Type B pancreatic cell (in vitro differentiated cells): Measurements from ENCODE around the gene HSD3B7. TPM values are rescaled to one million over a fixed set of nuclear protein-coding genes. Genes with fewer than 3 reads are reported as not detected.

Source experiments
- DNase-seq: peaks from one replicate; pipeline ENCODE4 v3.0.0; 2021; ENCODE audit warnings: mixed read lengths; ENCODE audit not compliant: unreplicated experiment; ENCODE audit errors: extremely low spot score
- H3K27ac Mint-ChIP-seq: 2 replicates; pipeline ENCODE4 v1.8.0; 2021; ENCODE audit warnings: mild to moderate bottlenecking, mixed read lengths
- H3K27me3 Mint-ChIP-seq: 2 replicates; pipeline ENCODE4 v1.8.0; 2021; ENCODE audit warnings: mixed read lengths
- H3K36me3 Mint-ChIP-seq: 2 replicates; pipeline ENCODE4 v1.8.0; 2021; ENCODE audit warnings: mixed read lengths
- H3K4me1 Mint-ChIP-seq: one replicate; pipeline ENCODE4 v1.8.0; 2021; ENCODE audit warnings: mixed read lengths; ENCODE audit not compliant: unreplicated experiment
- H3K4me3 Mint-ChIP-seq: 2 replicates; pipeline ENCODE4 v1.8.0; 2021; ENCODE audit warnings: mild to moderate bottlenecking, mixed read lengths
- H3K9me3 Mint-ChIP-seq: 2 replicates; pipeline ENCODE4 v1.8.0; 2021; ENCODE audit warnings: mixed read lengths
- total RNA-seq: library from RNA; stranded (reverse); gene quantifications from 2 replicates; pipeline ENCODE4 v1.2.1, GENCODE V29; 2021; ENCODE audit warnings: low replicate concordance
- TF ChIP-seq, protein P1 (sequence below): fragments of 200-600 bp; sonication (generic); conservative IDR thresholded peaks from 2 replicates; pipeline ENCODE4 v1.5.0; 2021; ENCODE audit warnings: antibody characterized with exemption, mild to moderate bottlenecking

HSD3B7 gene
- total RNA-seq, 1 donor from 2014 or later, result 5.8 TPM

DNA sequence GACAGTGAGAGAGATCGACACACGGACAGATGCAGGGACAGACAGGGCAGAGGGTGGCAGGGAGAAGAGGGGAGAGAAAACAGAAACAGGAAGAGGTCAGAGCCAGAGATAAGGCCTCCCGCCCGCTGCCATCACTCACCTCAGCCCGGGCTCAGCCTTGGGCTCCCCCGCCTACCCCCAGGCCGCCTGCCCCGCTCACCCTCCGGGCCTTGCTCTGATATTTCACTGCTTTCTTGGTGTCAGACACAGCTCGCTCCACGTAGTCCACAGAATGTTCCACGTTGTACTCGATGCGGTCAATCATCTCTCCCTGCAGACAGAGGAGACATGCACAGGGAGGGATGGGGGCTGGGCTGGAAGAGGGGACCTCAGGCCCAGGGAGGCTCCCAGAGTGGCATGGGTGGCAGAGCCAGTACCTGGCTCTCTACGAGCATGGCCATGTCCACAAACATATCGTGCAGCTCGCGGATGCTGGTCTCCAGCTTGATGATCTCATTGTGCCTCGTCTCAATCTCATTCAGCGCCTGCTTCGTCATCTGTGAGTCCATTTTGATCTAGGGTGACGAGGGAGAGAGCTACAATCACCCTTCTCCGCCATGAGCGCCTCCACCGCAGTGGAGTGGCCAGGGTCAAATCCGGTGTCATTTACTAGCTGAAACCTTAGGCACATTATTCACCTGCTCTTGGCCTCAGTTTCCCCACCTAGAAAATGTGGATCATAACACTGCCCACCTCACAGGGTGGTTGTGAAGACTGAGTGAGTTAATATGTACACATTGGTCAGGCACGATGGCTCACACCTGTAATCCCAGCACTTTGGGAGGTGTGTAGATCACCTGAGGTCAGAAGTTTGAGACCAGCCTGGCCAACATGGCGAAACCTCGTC lies 8.2 kb downstream of the HSD3B7 start:
- DNase-seq, result no peak
- TF ChIP-seq, protein P1, sequence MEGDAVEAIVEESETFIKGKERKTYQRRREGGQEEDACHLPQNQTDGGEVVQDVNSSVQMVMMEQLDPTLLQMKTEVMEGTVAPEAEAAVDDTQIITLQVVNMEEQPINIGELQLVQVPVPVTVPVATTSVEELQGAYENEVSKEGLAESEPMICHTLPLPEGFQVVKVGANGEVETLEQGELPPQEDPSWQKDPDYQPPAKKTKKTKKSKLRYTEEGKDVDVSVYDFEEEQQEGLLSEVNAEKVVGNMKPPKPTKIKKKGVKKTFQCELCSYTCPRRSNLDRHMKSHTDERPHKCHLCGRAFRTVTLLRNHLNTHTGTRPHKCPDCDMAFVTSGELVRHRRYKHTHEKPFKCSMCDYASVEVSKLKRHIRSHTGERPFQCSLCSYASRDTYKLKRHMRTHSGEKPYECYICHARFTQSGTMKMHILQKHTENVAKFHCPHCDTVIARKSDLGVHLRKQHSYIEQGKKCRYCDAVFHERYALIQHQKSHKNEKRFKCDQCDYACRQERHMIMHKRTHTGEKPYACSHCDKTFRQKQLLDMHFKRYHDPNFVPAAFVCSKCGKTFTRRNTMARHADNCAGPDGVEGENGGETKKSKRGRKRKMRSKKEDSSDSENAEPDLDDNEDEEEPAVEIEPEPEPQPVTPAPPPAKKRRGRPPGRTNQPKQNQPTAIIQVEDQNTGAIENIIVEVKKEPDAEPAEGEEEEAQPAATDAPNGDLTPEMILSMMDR, result no peak
- peaks cover 11% of the 10 kb centered on the region for H3K27me3 Mint-ChIP-seq
- H3K9me3 Mint-ChIP-seq, result no peaks in the 10 kb centered on the region
- H3K36me3 Mint-ChIP-seq, result peaks cover 4% of the 10 kb centered on the region
- H3K27ac Mint-ChIP-seq, result no peak overlapping the region
- no peak overlapping the region for H3K4me3 Mint-ChIP-seq
- peaks cover 4% of the 10 kb centered on the region for H3K4me1 Mint-ChIP-seq

DNA sequence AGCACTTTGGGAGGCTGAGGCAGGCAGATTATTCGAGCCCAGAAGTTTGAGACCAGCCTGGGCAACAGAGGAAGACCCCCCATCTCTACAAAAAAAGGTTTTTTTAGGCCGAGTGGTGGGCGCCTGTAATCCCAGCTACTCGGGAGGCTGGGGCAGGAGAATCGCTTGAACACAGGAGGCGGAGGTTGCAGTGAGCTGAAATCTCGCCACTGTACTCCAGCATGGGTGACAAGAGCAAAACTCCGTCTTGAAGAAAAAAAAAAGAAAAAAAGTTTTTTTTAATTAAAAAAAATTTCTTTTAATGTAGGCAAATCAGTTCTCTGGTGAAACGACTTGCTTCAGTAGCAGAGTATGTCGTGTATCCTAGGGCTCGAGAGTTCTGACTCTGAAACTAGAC lies 10.9 kb downstream of the HSD3B7 start:
- peaks cover 4% of the 10 kb centered on the region for H3K36me3 Mint-ChIP-seq
- peaks cover 7% of the 10 kb centered on the region for H3K4me1 Mint-ChIP-seq
- peak overlapping the region; percentile 76 for H3K4me3 Mint-ChIP-seq
- H3K9me3 Mint-ChIP-seq, result no peaks in the 10 kb centered on the region
- DNase-seq, result no peak
- peaks cover 11% of the 10 kb centered on the region for H3K27me3 Mint-ChIP-seq
- H3K27ac Mint-ChIP-seq, result peak overlapping the region; percentile 81
- TF ChIP-seq, protein P1, result no peak

DNA sequence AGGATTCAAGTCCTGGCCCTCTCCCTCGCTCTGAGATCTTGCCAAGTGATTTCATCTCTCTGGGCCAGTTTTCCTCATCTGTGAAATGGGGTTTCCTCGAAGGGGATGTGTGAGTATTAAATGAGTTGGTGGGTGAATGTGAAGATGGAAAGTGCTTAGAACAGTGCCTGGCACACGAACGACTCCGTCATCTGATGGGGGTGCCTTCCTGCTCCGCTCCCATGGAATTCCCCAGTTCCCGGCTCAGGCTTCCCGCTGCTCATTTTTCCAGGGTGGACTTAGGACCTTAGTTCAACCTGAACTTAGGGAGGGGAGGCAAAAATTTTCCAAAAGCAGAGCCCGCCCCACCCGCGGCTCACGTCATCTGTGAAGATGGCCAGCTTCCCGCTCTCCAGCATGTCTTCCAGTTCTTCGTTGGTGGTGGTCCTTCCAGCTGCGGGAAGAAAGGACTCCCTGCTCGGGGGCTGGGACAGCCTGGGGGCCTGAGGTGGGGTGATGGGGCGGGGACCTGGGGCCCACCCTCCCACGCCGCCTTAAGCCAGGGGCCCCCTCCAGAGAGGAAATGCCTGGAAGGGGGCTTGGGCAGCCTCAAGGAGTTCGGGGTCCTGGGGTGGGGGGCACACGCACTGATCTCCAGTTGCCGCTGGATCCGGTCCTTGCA lies 11.4 kb downstream of the HSD3B7 start:
- DNase-seq, result no peak
- Mint-ChIP-seq H3K9me3 (no peaks in the 10 kb centered on the region), H3K4me1 (peaks cover 7% of the 10 kb centered on the region), H3K4me3 (peak overlapping the region; percentile 81), H3K27ac (peak overlapping the region; percentile 81), H3K27me3 (peaks cover 11% of the 10 kb centered on the region), H3K36me3 (peaks cover 4% of the 10 kb centered on the region)
- TF ChIP-seq, protein P1, result no peak

DNA sequence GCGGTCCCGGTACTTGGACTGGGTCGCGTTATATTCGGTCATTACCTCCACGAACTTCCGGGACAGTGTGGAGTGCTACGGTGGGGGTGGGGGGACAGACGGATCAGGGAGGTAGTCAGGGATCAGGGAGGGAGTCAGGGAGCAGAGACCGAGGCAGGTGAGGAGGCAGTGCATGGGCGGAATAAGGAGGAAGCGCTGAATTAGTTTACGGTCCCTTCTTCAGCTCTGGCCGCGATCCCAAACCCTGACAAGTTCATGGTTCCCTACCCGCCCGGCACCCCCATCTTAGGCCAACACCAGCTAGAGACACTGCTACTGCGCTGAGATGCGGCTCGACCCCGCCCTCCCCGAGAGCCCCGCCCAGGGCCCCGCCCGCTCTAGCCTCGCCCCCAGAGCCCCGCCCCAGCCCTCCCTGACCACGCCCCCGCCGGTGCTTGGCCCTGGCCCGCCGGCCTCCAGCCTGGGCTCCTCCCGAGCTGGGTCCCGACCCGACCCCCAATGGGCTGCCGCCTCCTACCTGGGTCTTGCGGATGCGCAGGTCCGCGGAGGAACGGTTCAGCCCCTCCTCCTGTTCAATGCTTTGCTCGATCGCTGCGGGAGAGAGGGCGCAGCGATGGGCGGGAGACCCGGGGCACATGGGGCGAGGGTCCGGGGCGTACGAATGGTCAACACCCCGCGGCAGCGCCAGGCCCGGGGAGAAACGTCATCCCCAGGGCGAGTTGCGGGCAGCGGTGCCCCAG lies 12.1 kb downstream of the HSD3B7 start:
- peaks cover 4% of the 10 kb centered on the region for H3K36me3 Mint-ChIP-seq
- H3K4me3 Mint-ChIP-seq, result peak overlapping the region; percentile 81
- H3K4me1 Mint-ChIP-seq, result peaks cover 10% of the 10 kb centered on the region
- no peak for DNase-seq
- no peak overlapping the region for H3K27ac Mint-ChIP-seq
- H3K9me3 Mint-ChIP-seq, result no peaks in the 10 kb centered on the region
- H3K27me3 Mint-ChIP-seq, result peaks cover 13% of the 10 kb centered on the region
- TF ChIP-seq, protein P1, result no peak
